HepG2 (cell line): Measurements from ENCODE around the gene HAUS1. TPM values are rescaled to one million over a fixed set of nuclear protein-coding genes. Genes with fewer than 3 reads are reported as not detected.
"Not testable (repeated sequence)": the region's sequence is repeated elsewhere in the genome, so short reads cannot be mapped to it uniquely, and the experiment has no call there.

Experiments
- ATAC-seq: fragments of 200-7000 bp; cut with Tn5 transposase; 3 replicates; pipeline ENCODE4 v1.9.1; 2020; ENCODE audit warnings: mild to moderate bottlenecking, moderate library complexity
- BruUV-seq: library from RNA; stranded (reverse); fragments of 400-500 nt; replicated peaks from 2 replicates; lab custom pipeline; 2021; lab: Mats Ljungman, UMichigan
- CTCF ChIA-PET: fragments of 300-600 bp; formaldehyde crosslinking; extraction: SDS; loops from one replicate; lab custom pipeline; 2021; ENCODE audit warnings: low total read pairs, inconsistent platforms, low intra/inter-chr PET ratio; lab: Yijun Ruan, JAX
- POLR2A ChIA-PET: fragments of 350-600 bp; sonication (Branson Sonifier 250); formaldehyde crosslinking; loops from one replicate; lab custom pipeline; 2020; ENCODE audit warnings: antibody characterized with exemption, inconsistent platforms; lab: Yijun Ruan, JAX
- DNase-seq: peaks from one replicate; pipeline ENCODE4 v3.0.0-alpha.2; 2015; ENCODE audit warnings: low spot score
- FAIRE-seq: peaks from 3 replicates; lab custom pipeline; 2011; peaks lifted over from hg19 to GRCh38; lab: Jason Lieb, UNC
- H2AFZ ChIP-seq: one replicate; pipeline ENCODE4 v1.6.1; 2011; ENCODE audit warnings: low read length, inconsistent platforms
- H3K27ac ChIP-seq: fragments of 300-600 bp; 3 replicates; pipeline ENCODE4 v1.8.0; 2011; ENCODE audit warnings: mixed run types, mild to moderate bottlenecking, mixed read lengths, low read length, inconsistent platforms; ENCODE audit not compliant: insufficient read depth; ENCODE audit errors: extremely low read length
- H3K27me3 ChIP-seq, 2 experiments: fragments of 200-600 bp in 1 of 2; 2 replicates in 1 of 2; 3 replicates in 1 of 2; pipeline versions ENCODE4 v1.6.0 to v1.8.0; 2011; ENCODE audit warnings: low read length in 2 of 2, mild to moderate bottlenecking in 2 of 2, moderate library complexity in 2 of 2, inconsistent platforms in 1 of 2; ENCODE audit not compliant: insufficient read depth in 2 of 2, control insufficient read depth in 1 of 2
- H3K36me3 ChIP-seq, 2 experiments: fragments of 200-600 bp in 1 of 2; replicated peaks in 1 of 2; 2 replicates in 1 of 2; 3 replicates in 1 of 2; pipeline versions ENCODE4 v1.5.1 to v1.8.0; 2011; ENCODE audit warnings: low read length in 2 of 2, inconsistent platforms in 1 of 2; ENCODE audit not compliant: insufficient read depth in 2 of 2, control insufficient read depth in 1 of 2
- H3K4me1 ChIP-seq: 2 replicates; pipeline ENCODE4 v1.5.1; 2012; ENCODE audit warnings: low read length, inconsistent platforms; ENCODE audit not compliant: insufficient read depth
- H3K4me2 ChIP-seq: 2 replicates; pipeline ENCODE4 v1.6.0; 2011; ENCODE audit warnings: low read depth, low read length, inconsistent platforms
- H3K4me3 ChIP-seq, 3 experiments: fragments of 200-600 bp in 1 of 3; sonication (generic), shearing (Covaris generic) in 1 of 3; replicated peaks in 1 of 3; 2 replicates each; pipeline ENCODE4 v1.5.1; 2011 to 2016; ENCODE audit warnings: low read length in 3 of 3, inconsistent platforms in 2 of 3, low read depth in 2 of 3, mild to moderate bottlenecking in 2 of 3, control low read depth in 1 of 3, mixed read lengths in 1 of 3; ENCODE audit not compliant: insufficient read depth in 1 of 3
- H3K79me2 ChIP-seq: one replicate; pipeline ENCODE4 v1.6.1; 2011; ENCODE audit warnings: low read length, inconsistent platforms; ENCODE audit not compliant: insufficient read depth
- H3K9ac ChIP-seq: 2 replicates; pipeline ENCODE4 v1.6.0; 2011; ENCODE audit warnings: mild to moderate bottlenecking, low read depth, low read length, inconsistent platforms; ENCODE audit not compliant: insufficient read depth
- H3K9me3 ChIP-seq: 2 replicates; pipeline ENCODE4 v1.5.1; 2012; ENCODE audit warnings: mild to moderate bottlenecking, low read length
- H4K20me1 ChIP-seq: 2 replicates; pipeline ENCODE4 v1.6.0; 2011; ENCODE audit warnings: inconsistent platforms, mild to moderate bottlenecking, low read length, moderate library complexity; ENCODE audit not compliant: insufficient read depth
- CEBPB ChIP-seq: IDR thresholded peaks from 2 replicates; pipeline ENCODE4 v1.6.1; 2011; ENCODE audit warnings: low read depth, low read length, improper control_type of control experiment, borderline replicate concordance
- MAFK ChIP-seq, 2 experiments: IDR thresholded peaks in 1 of 2; conservative IDR thresholded peaks in 1 of 2; 2 replicates each; pipeline ENCODE4 v1.6.1; 2011; ENCODE audit warnings: improper control_type of control experiment in 2 of 2, low read length in 2 of 2
- ZNF44 ChIP-seq: sonication (generic); formaldehyde crosslinking; IDR thresholded peaks from 2 replicates; pipeline ENCODE4 v1.5.1; 2020; ENCODE audit warnings: mild to moderate bottlenecking, missing genetic modification reagents
- WGBS: methylation state at CpG from one replicate; pipeline ENCODE4 v1.1.6; 2017; ENCODE audit warnings: low lambda C conversion rate; 5-methylcytosine and 5-hydroxymethylcytosine counted together
- in situ Hi-C: cut with HindIII; loops from 2 replicates; pipeline ENCODE4 v1.10.0; 2017; ENCODE audit warnings: low pct_unique_long_range_greater_than_20kb; ENCODE audit not compliant: extremely low pct_ligation_motif_present
- intact Hi-C: fragments of 100-400 bp; cut with micrococcal nuclease; formaldehyde crosslinking; loops from one replicate; pipeline ENCODE4 v1.10.0; 2022; ENCODE audit not compliant: unreplicated experiment
- polyA plus RNA-seq, 8 experiments: library from polyadenylated mRNA; depleted of rRNA in 3 of 8; stranded (reverse) in 7 of 8; unstranded in 1 of 8; fragments of >200 nt; fragmentation: Illumina TruSeq in 4 of 8; extraction: Trizol in 4 of 8; gene quantifications; 2 replicates each; pipeline versions ENCODE4 v1.2.1 to v1.2.3, GENCODE V29; 2011 to 2016; ENCODE audit warnings: low read depth in 4 of 8, missing spikeins in 1 of 8, mixed read lengths in 1 of 8; ENCODE audit not compliant: insufficient read depth in 1 of 8
- total RNA-seq, 5 experiments: library from RNA; depleted of rRNA; stranded (reverse); fragments of >200 nt; fragmentation: Illumina TruSeq; extraction: Trizol; gene quantifications; 2 replicates each; pipeline ENCODE4 v1.2.3, GENCODE V29; 2016; ENCODE audit warnings: low read depth in 1 of 5

Gene HAUS1
- total and polyA plus RNA-seq, 2 of the 13 experiments (the other 11 are each of a cell fraction or from before 2014, with no cell fraction given): 20.6 to 59.2 TPM

DNA sequence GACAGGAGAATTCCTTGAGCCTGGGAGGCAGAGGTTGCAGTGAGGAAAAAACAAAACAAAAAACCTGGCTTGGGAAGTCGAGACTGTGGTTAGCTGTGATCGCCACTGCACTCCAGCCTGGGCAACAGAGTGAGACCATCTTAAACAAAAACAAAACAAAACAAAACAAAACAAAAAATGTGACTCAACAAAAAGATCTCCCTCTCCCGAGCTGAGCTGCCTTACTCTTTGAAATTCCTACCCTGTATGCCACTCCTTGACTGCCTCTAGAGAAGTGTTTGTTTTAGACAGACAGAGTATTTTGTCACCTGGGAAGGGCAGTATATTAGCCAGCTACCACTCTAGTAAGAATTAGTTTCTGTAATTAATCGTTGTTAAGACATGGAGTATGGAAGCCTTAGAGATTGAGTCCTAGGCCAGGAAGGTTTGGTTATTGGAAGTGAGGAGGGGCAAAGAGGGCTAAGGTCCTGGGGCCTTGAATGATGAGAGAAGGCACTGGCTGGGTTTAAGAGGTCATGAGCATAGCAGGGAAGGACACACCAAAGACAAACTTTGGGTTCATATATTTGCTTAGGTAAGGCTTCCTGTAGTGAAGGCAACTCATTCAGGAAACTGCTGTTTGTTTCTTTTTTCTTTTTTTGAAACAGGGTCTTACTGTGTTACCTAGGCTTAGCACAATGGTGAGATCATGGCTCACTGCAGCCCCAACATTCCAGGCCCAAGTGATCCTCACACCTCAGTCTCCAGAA, 56.0 kb downstream of the HAUS1 start:
- H3K4me2 ChIP-seq: peak overlapping the region; percentile 28; the same call in 1 of the 2 replicates
- no peaks in the 10 kb centered on the region for H3K27me3 ChIP-seq
- no peaks in the 10 kb centered on the region for H3K36me3 ChIP-seq
- H3K4me3 ChIP-seq: no peak overlapping the region
- DNase-seq (no peak), ATAC-seq (peak; percentile 61), FAIRE-seq (no peak)
- WGBS: 32% methylated on average over 4 of the region's 4 CpGs
- no peaks in the 10 kb centered on the region for H3K9me3 ChIP-seq
- intact Hi-C loops (no loop called here), in situ Hi-C loops (no loop called here)
- no peaks in the 10 kb centered on the region for H4K20me1 ChIP-seq
- peaks cover 18% of the 10 kb centered on the region for H3K4me1 ChIP-seq
- no peak overlapping the region for H3K9ac ChIP-seq
- H3K27ac ChIP-seq: no peak overlapping the region
- no peak overlapping the region for H2AFZ ChIP-seq
- POLR2A ChIA-PET: no interaction called here
- CTCF ChIA-PET: no interaction called here
- H3K79me2 ChIP-seq: no peaks in the 10 kb centered on the region
- TF ChIP-seq MAFK (conservative IDR thresholded peaks at IDR 0.05 in 1 of 2, IDR thresholded peaks at IDR 0.05 in 1 of 2; ENCODE audit: low read length in 2 of 2) (peak in 1 of 2 experiments; percentile 27; a peak in 2 of 4 replicates), ZNF44 (no peak)
- no TSS peak for BruUV-seq

DNA sequence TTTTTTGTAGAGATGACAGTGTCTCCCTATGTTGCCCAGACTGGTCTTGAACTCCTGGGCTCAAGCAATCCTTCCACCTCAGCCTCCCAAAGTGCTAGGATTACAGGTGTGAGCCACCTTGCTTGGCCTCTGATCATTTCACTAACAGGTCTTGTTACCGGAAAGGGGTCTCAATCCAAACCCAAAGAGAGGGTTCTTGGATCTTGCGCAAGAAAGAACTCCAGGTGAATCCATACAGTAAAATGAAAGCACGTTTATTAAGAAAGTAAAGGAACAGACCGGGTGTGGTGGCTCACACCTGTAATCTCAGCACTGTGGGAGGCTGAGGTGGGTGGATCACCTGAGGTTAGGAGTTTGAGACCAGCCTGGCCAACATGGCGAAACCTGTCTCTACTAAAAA, 56.7 kb downstream of the HAUS1 start:
- H3K79me2 ChIP-seq, DNase-seq, BruUV-seq, intact Hi-C loops, ATAC-seq, in situ Hi-C loops, H3K9ac ChIP-seq, H3K9me3 ChIP-seq, CTCF ChIA-PET, H3K4me2 ChIP-seq, H3K4me3 ChIP-seq, H4K20me1 ChIP-seq, H3K27ac ChIP-seq, H3K27me3 ChIP-seq, H3K36me3 ChIP-seq, H2AFZ ChIP-seq, POLR2A ChIA-PET, FAIRE-seq: not testable (repeated sequence)
- H3K4me1 ChIP-seq: peaks cover 18% of the 10 kb centered on the region
- 82% methylated on average over 5 of the region's 5 CpGs for WGBS
- TF ChIP-seq CEBPB: peak; percentile 52; the same call in 1 of the 2 replicates
